Measurements from ENCODE around the gene PHACTR2.

DNA sequence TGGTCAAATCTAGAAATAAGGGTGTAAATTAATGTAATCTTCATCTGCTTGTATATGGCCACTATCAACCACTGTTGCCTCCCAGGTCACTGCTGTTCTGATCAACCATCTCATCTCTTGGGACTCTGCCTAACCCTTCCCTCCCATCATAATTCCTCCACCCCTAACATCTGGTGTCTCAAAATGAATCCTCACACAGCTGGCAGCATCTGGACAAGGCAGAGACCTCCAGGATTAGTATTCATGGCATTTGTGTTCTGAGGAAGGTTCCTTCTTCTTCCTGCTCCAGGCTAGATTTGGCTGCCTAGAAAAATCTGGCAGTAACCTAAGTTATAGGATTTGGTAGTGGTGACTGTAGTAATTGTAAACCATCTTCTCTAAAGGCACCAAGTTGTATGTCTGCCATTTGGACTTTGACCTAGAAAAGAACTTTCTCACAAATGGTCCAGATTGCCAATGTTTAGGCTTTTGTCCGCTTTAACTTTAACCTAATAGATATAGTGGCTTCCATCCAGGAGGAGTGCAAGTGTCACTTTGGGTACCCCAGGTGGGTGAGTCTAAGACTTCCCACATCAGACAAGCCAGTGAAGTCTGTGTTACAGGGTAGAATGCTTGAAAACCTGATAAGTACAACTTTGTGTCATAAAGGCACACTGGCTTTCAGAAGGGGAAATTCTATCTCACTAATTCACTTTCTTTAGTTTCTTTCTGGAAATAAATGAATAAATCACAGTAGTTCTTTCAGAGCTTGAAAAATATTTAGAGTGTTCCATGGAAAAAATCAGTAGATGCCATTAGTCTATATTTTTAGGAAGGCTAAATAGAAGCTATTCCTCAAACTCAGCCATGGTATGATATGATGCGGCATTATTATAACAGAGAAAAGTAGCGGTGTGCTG, 3.0 kb upstream of the PHACTR2 start:
- no peak for TF ChIP-seq CTCF (IDR thresholded peaks at IDR 0.05; ENCODE audit: insufficient read depth, low read depth, low read length)
- no peak for TF ChIP-seq EZH2 (IDR thresholded peaks at IDR 0.05; ENCODE audit: insufficient read depth, low read length)

Measured in astrocyte (in vitro differentiated cells and primary cell).